OCI-LY3 (cell line): ENCODE data around the gene ACBD6.

Experiments used
- H2AFZ ChIP-seq: fragments of 200-600, 300-600 bp; shearing (Covaris generic); 2 replicates; pipeline ENCODE4 v1.6.0; 2014; ENCODE audit warnings: antibody characterized with exemption, low read depth, low read length
- H3K27ac ChIP-seq: fragments of 200-600, 300-600 bp; sonication (generic); 2 replicates; pipeline ENCODE4 v1.5.1; 2014; ENCODE audit warnings: mild to moderate bottlenecking, low read length, moderate library complexity, mixed read lengths
- H3K27me3 ChIP-seq: fragments of 200-600, 300-600 bp; sonication (generic); 2 replicates; pipeline ENCODE4 v1.6.1; 2014; ENCODE audit warnings: low read depth, low read length, mixed read lengths
- H3K36me3 ChIP-seq: fragments of 200-600, 300-600 bp; sonication (generic); replicated peaks from 2 replicates; pipeline ENCODE3; 2014; ENCODE audit warnings: low read depth, low read length, mixed read lengths
- H3K4me1 ChIP-seq: fragments of 300-600, 200-600 bp; sonication (generic); 2 replicates; pipeline ENCODE4 v1.6.1; 2014; ENCODE audit warnings: low read length, mixed read lengths
- H3K4me2 ChIP-seq: fragments of 200-600, 300-600 bp; sonication (generic); 2 replicates; pipeline ENCODE4 v1.6.1; 2014; ENCODE audit warnings: low read length, mixed read lengths
- H3K4me3 ChIP-seq: fragments of 300-600, 200-600 bp; sonication (generic); 2 replicates; pipeline ENCODE4 v1.5.1; 2014; ENCODE audit warnings: antibody characterized with exemption, mild to moderate bottlenecking, low read length, moderate library complexity
- H3K79me2 ChIP-seq: fragments of 300-600, 200-600 bp; shearing (Covaris generic); 2 replicates; pipeline ENCODE4 v1.6.1; 2014; ENCODE audit warnings: mild to moderate bottlenecking, low read length, mixed read lengths
- H3K9ac ChIP-seq: fragments of 300-600, 200-600 bp; shearing (Covaris generic); 2 replicates; pipeline ENCODE4 v1.6.0; 2014; ENCODE audit warnings: mild to moderate bottlenecking, low read length, moderate library complexity
- H3K9me3 ChIP-seq: fragments of 200-600, 300-600 bp; shearing (Covaris generic); 2 replicates; pipeline ENCODE4 v1.6.1; 2014; ENCODE audit warnings: low read length, mixed read lengths; ENCODE audit not compliant: insufficient read depth
- H4K20me1 ChIP-seq: fragments of 200-600, 300-600 bp; sonication (generic); 2 replicates; pipeline ENCODE4 v1.6.1; 2016; ENCODE audit warnings: low read length, mixed read lengths; ENCODE audit not compliant: insufficient read depth
- EZH2phosphoT487 ChIP-seq: fragments of 200-600 bp; shearing (Covaris generic); IDR thresholded peaks from 2 replicates; pipeline ENCODE4 v1.6.1; 2018; ENCODE audit warnings: antibody characterized with exemption, mixed run types, low read depth
- TF ChIP-seq, protein P1 (sequence below): fragments of 200-600, 300-600 bp; sonication (generic); IDR thresholded peaks from 2 replicates; pipeline ENCODE4 v1.5.1; 2014; ENCODE audit warnings: antibody characterized with exemption, low read length, low read depth

The ACBD6 gene

GRCh38 chr1:180370597-180370996, 131.8 kb downstream of the ACBD6 start:
- TF ChIP-seq EZH2phosphoT487 = no peak
- TF ChIP-seq, protein P1, sequence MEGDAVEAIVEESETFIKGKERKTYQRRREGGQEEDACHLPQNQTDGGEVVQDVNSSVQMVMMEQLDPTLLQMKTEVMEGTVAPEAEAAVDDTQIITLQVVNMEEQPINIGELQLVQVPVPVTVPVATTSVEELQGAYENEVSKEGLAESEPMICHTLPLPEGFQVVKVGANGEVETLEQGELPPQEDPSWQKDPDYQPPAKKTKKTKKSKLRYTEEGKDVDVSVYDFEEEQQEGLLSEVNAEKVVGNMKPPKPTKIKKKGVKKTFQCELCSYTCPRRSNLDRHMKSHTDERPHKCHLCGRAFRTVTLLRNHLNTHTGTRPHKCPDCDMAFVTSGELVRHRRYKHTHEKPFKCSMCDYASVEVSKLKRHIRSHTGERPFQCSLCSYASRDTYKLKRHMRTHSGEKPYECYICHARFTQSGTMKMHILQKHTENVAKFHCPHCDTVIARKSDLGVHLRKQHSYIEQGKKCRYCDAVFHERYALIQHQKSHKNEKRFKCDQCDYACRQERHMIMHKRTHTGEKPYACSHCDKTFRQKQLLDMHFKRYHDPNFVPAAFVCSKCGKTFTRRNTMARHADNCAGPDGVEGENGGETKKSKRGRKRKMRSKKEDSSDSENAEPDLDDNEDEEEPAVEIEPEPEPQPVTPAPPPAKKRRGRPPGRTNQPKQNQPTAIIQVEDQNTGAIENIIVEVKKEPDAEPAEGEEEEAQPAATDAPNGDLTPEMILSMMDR = no peak
- Histone ChIP-seq H3K4me2 (no peak overlapping the region), H3K36me3 (no peaks in the 10 kb centered on the region), H2AFZ (no peak overlapping the region), H3K9me3 (no peaks in the 10 kb centered on the region), H3K79me2 (no peaks in the 10 kb centered on the region), H3K9ac (no peak overlapping the region), H3K4me1 (no peaks in the 10 kb centered on the region), H3K27ac (no peak overlapping the region), H4K20me1 (no peaks in the 10 kb centered on the region), H3K4me3 (no peak overlapping the region), H3K27me3 (no peaks in the 10 kb centered on the region)

- Histone ChIP-seq H4K20me1 (no peaks in the 10 kb centered on the region), H3K9ac (no peak overlapping the region), H3K4me2 (no peak overlapping the region), H3K27me3 (no peaks in the 10 kb centered on the region), H3K36me3 (no peaks in the 10 kb centered on the region), H3K79me2 (no peaks in the 10 kb centered on the region), H3K4me3 (no peak overlapping the region), H3K9me3 (no peaks in the 10 kb centered on the region), H2AFZ (no peak overlapping the region), H3K27ac (no peak overlapping the region), H3K4me1 (no peaks in the 10 kb centered on the region)
- TF ChIP-seq EZH2phosphoT487 = no peak
- TF ChIP-seq, protein P1 = no peak
Observed at GRCh38 chr1:180370188-180370587, 132.2 kb downstream of the ACBD6 start.

DNA sequence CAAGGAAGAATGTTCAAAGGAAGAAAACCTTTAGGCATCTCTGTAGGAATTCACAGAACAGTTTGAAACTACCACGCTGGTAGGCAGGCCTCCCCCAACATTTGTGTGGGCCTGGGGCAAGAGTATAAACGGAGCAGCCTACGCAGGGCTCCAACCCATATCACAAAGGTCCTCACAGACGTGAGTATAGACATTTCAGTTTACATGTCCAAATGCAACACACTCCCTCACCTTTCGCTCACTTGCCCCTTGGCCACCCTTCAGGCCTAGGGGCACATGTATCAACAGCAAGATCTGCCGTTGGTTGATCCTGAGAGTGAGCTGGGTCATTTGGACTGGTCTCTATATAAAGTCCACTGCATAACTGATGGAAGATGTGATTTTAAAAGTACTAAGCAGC, 133.3 kb downstream of the ACBD6 start:
- no peaks in the 10 kb centered on the region for H4K20me1 ChIP-seq
- no peak overlapping the region for H3K4me2 ChIP-seq
- H3K9ac ChIP-seq = no peak overlapping the region
- H3K27ac ChIP-seq = no peak overlapping the region
- no peaks in the 10 kb centered on the region for H3K4me1 ChIP-seq
- H3K27me3 ChIP-seq = no peaks in the 10 kb centered on the region
- no peaks in the 10 kb centered on the region for H3K36me3 ChIP-seq
- no peaks in the 10 kb centered on the region for H3K9me3 ChIP-seq
- no peak overlapping the region for H2AFZ ChIP-seq
- TF ChIP-seq, protein P1 = no peak
- TF ChIP-seq EZH2phosphoT487 = no peak
- no peak overlapping the region for H3K4me3 ChIP-seq
- no peaks in the 10 kb centered on the region for H3K79me2 ChIP-seq

DNA sequence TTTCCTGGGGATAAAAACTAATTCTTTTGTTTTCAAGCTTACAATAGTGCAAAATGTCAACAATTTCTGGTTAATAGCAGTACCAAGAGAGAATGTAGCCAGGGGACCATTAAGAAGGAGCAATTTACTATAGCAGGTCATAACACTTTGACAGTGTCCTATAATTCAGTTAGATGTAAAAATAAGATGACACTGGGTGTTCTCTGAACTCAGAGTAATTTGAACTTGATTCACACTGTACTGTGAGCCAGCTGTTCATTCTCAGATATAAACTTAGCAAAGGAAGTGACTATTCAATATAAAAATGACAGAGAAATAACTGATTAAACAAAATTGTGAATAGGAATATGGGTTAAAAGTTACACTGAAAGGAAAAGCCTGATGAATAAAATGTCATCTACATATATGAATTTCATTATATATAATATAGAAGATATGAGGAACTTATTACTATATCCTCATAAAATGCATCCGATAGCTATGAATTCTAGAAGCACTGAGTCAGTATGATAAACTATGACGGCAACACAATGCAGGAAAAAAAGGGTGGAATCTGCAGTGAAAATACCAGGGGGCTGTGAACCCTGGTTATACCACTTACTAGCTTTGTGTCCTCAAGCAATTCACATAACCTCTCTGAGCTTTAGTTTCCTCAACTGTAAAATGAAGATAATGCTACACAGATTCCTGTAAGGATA, 135.9 kb downstream of the ACBD6 start:
- Histone ChIP-seq H3K4me1 (no peaks in the 10 kb centered on the region), H3K36me3 (no peaks in the 10 kb centered on the region), H4K20me1 (no peaks in the 10 kb centered on the region), H3K4me2 (no peak overlapping the region), H2AFZ (no peak overlapping the region), H3K9me3 (no peaks in the 10 kb centered on the region), H3K9ac (no peak overlapping the region), H3K27me3 (no peaks in the 10 kb centered on the region), H3K27ac (no peak overlapping the region), H3K4me3 (no peak overlapping the region), H3K79me2 (no peaks in the 10 kb centered on the region)
- TF ChIP-seq EZH2phosphoT487 = no peak
- TF ChIP-seq, protein P1 = no peak
